Glutamatergic neuron (in vitro differentiated cells): Measurements from ENCODE around the gene METAP1. TPM values are rescaled to one million over a fixed set of nuclear protein-coding genes. Genes with fewer than 3 reads are reported as not detected.
"Not testable (repeated sequence)": the region's sequence is repeated elsewhere in the genome, so short reads cannot be mapped to it uniquely, and the experiment has no call there.

Source experiments
- DNase-seq: peaks from one replicate; pipeline ENCODE4 v3.0.0; 2022
- H3K27ac Mint-ChIP-seq: one replicate; pipeline ENCODE4 v1.8.0; 2020; ENCODE audit warnings: mild to moderate bottlenecking, mixed read lengths, inconsistent platforms; ENCODE audit not compliant: unreplicated experiment
- H3K27me3 Mint-ChIP-seq: one replicate; pipeline ENCODE4 v1.8.0; 2020; ENCODE audit warnings: mild to moderate bottlenecking, moderate library complexity, mixed read lengths, inconsistent platforms; ENCODE audit not compliant: unreplicated experiment
- H3K36me3 Mint-ChIP-seq: one replicate; pipeline ENCODE4 v1.8.0; 2020; ENCODE audit warnings: mild to moderate bottlenecking, mixed read lengths, inconsistent platforms; ENCODE audit not compliant: unreplicated experiment
- H3K4me1 Mint-ChIP-seq: one replicate; pipeline ENCODE4 v1.8.0; 2020; ENCODE audit warnings: mild to moderate bottlenecking, low read depth, mixed read lengths, inconsistent platforms; ENCODE audit not compliant: unreplicated experiment
- H3K4me3 Mint-ChIP-seq: one replicate; pipeline ENCODE4 v1.8.0; 2020; ENCODE audit warnings: mild to moderate bottlenecking, mixed read lengths, inconsistent platforms; ENCODE audit not compliant: unreplicated experiment
- H3K9me3 Mint-ChIP-seq: one replicate; pipeline ENCODE4 v1.8.0; 2020; ENCODE audit warnings: mild to moderate bottlenecking, moderate library complexity, mixed read lengths, inconsistent platforms; ENCODE audit not compliant: unreplicated experiment
- CTCF ChIP-seq: fragments of 200-600 bp; sonication (generic); IDR thresholded peaks from one replicate; pipeline ENCODE4 v1.5.0; 2021; ENCODE audit not compliant: partially characterized antibody, unreplicated experiment
- total RNA-seq: library from RNA; stranded (reverse); fragmentation: NEBNext Ultra II Directional; extraction: Animal tissue kit (Norgen Biotek cat#: 25700); gene quantifications from one replicate; pipeline ENCODE4 v1.2.1, GENCODE V29; 2021; ENCODE audit not compliant: unreplicated experiment

The METAP1 gene
- total RNA-seq, 1 donor from 2014 or later: 26.2 TPM

- no peaks in the 10 kb centered on the region for H3K36me3 Mint-ChIP-seq
- TF ChIP-seq CTCF: no peak
These were observed 66.6 kb downstream of the METAP1 start for GRCh38 chr4:99062120-99062519.

GRCh38 chr4:99065521-99065920 lies 70.0 kb downstream of the METAP1 start:
- not testable (repeated sequence) for H3K27me3 Mint-ChIP-seq, H3K9me3 Mint-ChIP-seq, H3K36me3 Mint-ChIP-seq, DNase-seq, H3K4me3 Mint-ChIP-seq, H3K4me1 Mint-ChIP-seq, H3K27ac Mint-ChIP-seq

More at GRCh38 chr4:99062120-99062519, 66.6 kb downstream of the METAP1 start:
- H3K4me3 Mint-ChIP-seq: no peak overlapping the region
- no peak for DNase-seq
- no peaks in the 10 kb centered on the region for H3K9me3 Mint-ChIP-seq
- H3K4me1 Mint-ChIP-seq: peaks cover 7% of the 10 kb centered on the region
- H3K27ac Mint-ChIP-seq: no peak overlapping the region
- H3K27me3 Mint-ChIP-seq: peaks cover 3% of the 10 kb centered on the region

- H3K27me3 Mint-ChIP-seq: peaks cover 2% of the 10 kb centered on the region
- no peaks in the 10 kb centered on the region for H3K9me3 Mint-ChIP-seq
- H3K4me1 Mint-ChIP-seq: no peaks in the 10 kb centered on the region
These were observed 72.1 kb downstream of the METAP1 start for GRCh38 chr4:99067617-99068016.

GRCh38 chr4:99071159-99071558 lies 75.6 kb downstream of the METAP1 start:
- Mint-ChIP-seq H3K9me3 (no peaks in the 10 kb centered on the region), H3K4me3 (no peak overlapping the region), H3K36me3 (no peaks in the 10 kb centered on the region), H3K27me3 (no peaks in the 10 kb centered on the region), H3K4me1 (no peaks in the 10 kb centered on the region), H3K27ac (no peak overlapping the region)
- no peak for TF ChIP-seq CTCF
- DNase-seq: no peak

More at GRCh38 chr4:99067617-99068016, 72.1 kb downstream of the METAP1 start:
- DNase-seq: no peak
- TF ChIP-seq CTCF: no peak
- no peak overlapping the region for H3K27ac Mint-ChIP-seq
- H3K36me3 Mint-ChIP-seq: no peaks in the 10 kb centered on the region
- H3K4me3 Mint-ChIP-seq: no peak overlapping the region

- peaks cover 1% of the 10 kb centered on the region for H3K4me1 Mint-ChIP-seq
- DNase-seq: no peak
- H3K27ac Mint-ChIP-seq: no peak overlapping the region
- H3K4me3 Mint-ChIP-seq: no peak overlapping the region
- H3K9me3 Mint-ChIP-seq: no peaks in the 10 kb centered on the region
- no peaks in the 10 kb centered on the region for H3K27me3 Mint-ChIP-seq
- TF ChIP-seq CTCF: no peak
- H3K36me3 Mint-ChIP-seq: no peaks in the 10 kb centered on the region
These were observed 79.3 kb downstream of the METAP1 start for GRCh38 chr4:99074816-99075215.
